PC-3 (cell line): ENCODE measurements around the gene FTL. TPM values are rescaled to one million over a fixed set of nuclear protein-coding genes. Genes with fewer than 3 reads are reported as not detected.

Experiments
- ATAC-seq: fragments of 200-7000 bp; cut with Tn5 transposase; 2 replicates; pipeline ENCODE4 v1.9.1; 2020; ENCODE audit warnings: mild to moderate bottlenecking, moderate library complexity
- BruUV-seq: library from RNA; stranded (reverse); fragments of 400-500 nt; replicated peaks from 2 replicates; lab custom pipeline; 2021; lab: Mats Ljungman, UMichigan
- CTCF ChIA-PET: fragments of 300-600 bp; sonication (Branson Sonifier 250); formaldehyde crosslinking; loops from one replicate; lab custom pipeline; 2022; ENCODE audit warnings: antibody characterized with exemption; lab: Charles Lee
- POLR2A ChIA-PET: fragments of 300-600 bp; sonication (Branson Sonifier 250); formaldehyde crosslinking; loops from one replicate; lab custom pipeline; 2022; ENCODE audit warnings: antibody characterized with exemption; ENCODE audit not compliant: unreplicated experiment; lab: Charles Lee
- DNase-seq: peaks from one replicate; pipeline ENCODE4 v3.0.0-alpha.2; 2015
- H2AFZ ChIP-seq: fragments of 300-600 bp; sonication (generic); 2 replicates; pipeline ENCODE4 v1.6.0; 2016; ENCODE audit warnings: antibody characterized with exemption, low read length
- H3F3A ChIP-seq: fragments of 300-600 bp; sonication (generic); one replicate; pipeline ENCODE4 v1.6.0; 2017; ENCODE audit warnings: antibody characterized with exemption, low read length, control low read depth, mild to moderate bottlenecking; ENCODE audit not compliant: unreplicated experiment
- H3K27ac ChIP-seq: fragments of 300-600 bp; sonication (generic); 2 replicates; pipeline ENCODE4 v1.5.1; 2016; ENCODE audit warnings: mild to moderate bottlenecking, low read length
- H3K27me3 ChIP-seq: fragments of 300-600 bp; sonication (generic); 2 replicates; pipeline ENCODE4 v1.6.1; 2016; ENCODE audit warnings: low read length, mixed read lengths
- H3K36me3 ChIP-seq: fragments of 300-600 bp; sonication (generic); 2 replicates; pipeline ENCODE4 v1.6.1; 2016; ENCODE audit warnings: low read depth, mixed run types, low read length, mixed read lengths
- H3K4me1 ChIP-seq: fragments of 300-600 bp; sonication (generic); 2 replicates; pipeline ENCODE4 v1.5.1; 2016; ENCODE audit warnings: low read length; ENCODE audit not compliant: insufficient read depth
- H3K4me2 ChIP-seq: fragments of 300-600 bp; sonication (generic); 2 replicates; pipeline ENCODE4 v1.6.0; 2016; ENCODE audit warnings: low read length
- H3K4me3 ChIP-seq: fragments of 300-600 bp; sonication (generic); 2 replicates; pipeline ENCODE4 v1.5.1; 2016; ENCODE audit warnings: mild to moderate bottlenecking, low read length, mixed read lengths
- H3K79me2 ChIP-seq: fragments of 300-600 bp; sonication (generic); 2 replicates; pipeline ENCODE4 v1.6.1; 2017; ENCODE audit warnings: low read length, mixed read lengths
- H3K9ac ChIP-seq: fragments of 300-600 bp; sonication (generic); 2 replicates; pipeline ENCODE4 v1.6.0; 2016; ENCODE audit warnings: mild to moderate bottlenecking, low read length
- H3K9me2 ChIP-seq: fragments of 300-600 bp; sonication (generic); replicated peaks from 2 replicates; pipeline ENCODE4 v1.6.1; 2016; ENCODE audit warnings: mixed run types, low read length, mixed read lengths
- H3K9me3 ChIP-seq: fragments of 300-600 bp; sonication (generic); 2 replicates; pipeline ENCODE4 v1.6.1; 2016; ENCODE audit warnings: low read length, mixed read lengths
- H4K20me1 ChIP-seq: fragments of 300-600 bp; sonication (generic); 2 replicates; pipeline ENCODE4 v1.6.1; 2016; ENCODE audit warnings: low read length, mixed read lengths
- CTCF ChIP-seq: fragments of 300-600 bp; sonication (generic); conservative IDR thresholded peaks from 2 replicates; pipeline ENCODE4 v1.5.1; 2017; ENCODE audit warnings: antibody characterized with exemption, low read depth, mild to moderate bottlenecking, low read length
- EZH2 ChIP-seq: fragments of 300-600 bp; sonication (generic); IDR thresholded peaks from one replicate; pipeline ENCODE4 v1.6.1; 2017; ENCODE audit warnings: antibody characterized with exemption, mild to moderate bottlenecking, low read length; ENCODE audit not compliant: unreplicated experiment
- EZH2phosphoT487 ChIP-seq: fragments of 300-600 bp; sonication (generic); IDR thresholded peaks from 2 replicates; pipeline ENCODE4 v1.6.1; 2018; ENCODE audit warnings: mild to moderate bottlenecking, antibody characterized with exemption, low read length, borderline replicate concordance
- intact Hi-C: fragments of 100-400 bp; cut with micrococcal nuclease; formaldehyde crosslinking; loops from 2 replicates; pipeline ENCODE4 v1.9.0; 2023
- total RNA-seq: library from RNA; depleted of rRNA; stranded (reverse); fragments of >200 nt; gene quantifications from 2 replicates; pipeline ENCODE4 v1.2.3, GENCODE V29; 2014

Gene FTL
- total RNA-seq, 1 experiment from 2014 or later: 1,109 TPM

DNA sequence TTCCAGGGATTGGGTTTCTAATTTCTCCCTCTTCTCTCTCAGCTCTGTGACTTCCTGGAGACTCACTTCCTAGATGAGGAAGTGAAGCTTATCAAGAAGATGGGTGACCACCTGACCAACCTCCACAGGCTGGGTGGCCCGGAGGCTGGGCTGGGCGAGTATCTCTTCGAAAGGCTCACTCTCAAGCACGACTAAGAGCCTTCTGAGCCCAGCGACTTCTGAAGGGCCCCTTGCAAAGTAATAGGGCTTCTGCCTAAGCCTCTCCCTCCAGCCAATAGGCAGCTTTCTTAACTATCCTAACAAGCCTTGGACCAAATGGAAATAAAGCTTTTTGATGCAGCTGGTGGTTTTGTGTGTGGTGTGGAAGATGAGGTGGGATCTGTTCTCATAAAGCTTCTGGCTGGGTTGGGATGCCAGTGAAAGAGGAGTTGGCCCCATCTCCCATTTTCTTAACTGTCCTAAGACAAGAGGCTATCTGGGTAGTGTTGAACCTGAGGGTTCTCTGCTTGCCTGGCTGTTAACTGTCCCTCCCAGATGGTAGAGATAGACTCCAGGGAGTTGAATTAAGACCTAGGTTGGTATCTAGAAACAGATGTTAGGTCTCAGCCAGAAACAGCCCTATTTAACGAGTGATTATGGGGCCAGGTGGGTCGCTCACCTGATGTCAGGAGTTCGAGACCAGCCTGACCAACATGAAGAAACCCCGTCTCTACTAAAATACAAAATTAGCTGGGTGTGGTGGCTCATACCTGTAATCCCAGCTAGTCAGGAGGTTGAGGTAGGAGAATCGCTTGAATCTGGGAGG, 1.6 kb downstream of the FTL start:
- Histone ChIP-seq H3K4me3 (peak overlapping the region; percentile 81), H2AFZ (no peak overlapping the region), H4K20me1 (0 out of 2 replicates have a peak, but pooled peaks cover 5% of the 10 kb centered on the region), H3K36me3 (peaks cover 17% of the 10 kb centered on the region; the same call in 1 of the 2 replicates), H3K9ac (no peak overlapping the region), H3K4me2 (peak overlapping the region; percentile 94), H3K27me3 (no peaks in the 10 kb centered on the region), H3K27ac (no peak overlapping the region), H3K79me2 (peaks cover 14% of the 10 kb centered on the region), H3K4me1 (peaks cover 31% of the 10 kb centered on the region), H3K9me3 (no peaks in the 10 kb centered on the region), H3F3A (peaks cover 5% of the 10 kb centered on the region), H3K9me2 (no peaks in the 10 kb centered on the region)
- TF ChIP-seq EZH2phosphoT487 (no peak), CTCF (no peak), EZH2 (no peak)
- ATAC-seq: no peak
- DNase-seq: no peak
- intact Hi-C loops: no loop called here
- ChIA-PET POLR2A (no interaction called here), CTCF (no interaction called here)
- BruUV-seq: no TSS peak

DNA sequence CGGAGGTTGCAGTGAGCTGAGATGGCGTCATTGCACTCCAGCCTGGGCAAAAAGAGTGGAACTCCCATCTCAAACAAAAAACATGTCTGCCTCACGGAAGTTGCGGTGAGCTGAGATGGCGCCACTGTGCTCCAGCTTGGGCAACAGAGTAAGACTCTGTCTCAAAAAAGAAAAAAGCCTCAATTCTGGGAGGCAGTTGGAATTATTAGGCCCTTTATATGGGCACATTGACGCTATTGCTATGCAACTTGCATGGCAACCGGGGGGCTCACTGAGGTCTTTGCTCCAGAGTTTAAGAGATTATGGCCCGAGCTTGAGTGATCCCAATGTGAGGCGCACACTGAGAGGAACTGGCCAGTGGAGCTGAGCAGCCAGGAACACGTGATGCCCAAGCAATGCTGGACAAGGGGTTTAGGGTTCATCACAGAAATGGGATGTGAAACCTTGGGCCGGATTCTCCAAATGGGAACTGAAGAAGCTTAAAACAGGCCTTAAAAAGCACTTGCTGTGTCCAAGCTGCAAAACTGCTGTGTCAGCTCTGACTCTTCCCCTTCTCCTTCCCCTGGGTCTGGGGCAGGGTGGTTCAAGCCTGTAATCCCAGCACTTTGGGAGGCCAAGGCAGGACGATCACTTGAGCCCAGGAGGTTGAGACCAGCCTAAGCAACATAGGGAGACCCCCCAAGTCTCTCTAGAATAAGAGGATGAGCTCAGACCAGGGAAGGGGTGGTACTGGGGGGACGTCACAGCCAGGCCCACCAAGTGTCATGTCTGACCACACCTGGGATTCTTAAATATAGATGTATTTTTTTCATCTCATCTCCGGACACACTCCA, 2.5 kb downstream of the FTL start:
- POLR2A ChIA-PET: interaction anchor here (0.6 kb wide), 1 partner anchor 181 kb away, joined by 18 read pairs; no protein-coding TSS in a partner anchor
- no peak overlapping the region for H3K4me2 ChIP-seq
- TF ChIP-seq EZH2 (no peak), CTCF (no peak), EZH2phosphoT487 (no peak)
- BruUV-seq: no TSS peak
- H3K9ac ChIP-seq: no peak overlapping the region
- DNase-seq (no peak), ATAC-seq (no peak)
- no peaks in the 10 kb centered on the region for H3K27me3 ChIP-seq
- no peak overlapping the region for H3K27ac ChIP-seq
- no peaks in the 10 kb centered on the region for H3K9me2 ChIP-seq
- H3K9me3 ChIP-seq: no peaks in the 10 kb centered on the region
- peaks cover 17% of the 10 kb centered on the region; the same call in 1 of the 2 replicates for H3K36me3 ChIP-seq
- no peak overlapping the region for H2AFZ ChIP-seq
- no peak overlapping the region for H3K4me3 ChIP-seq
- peaks cover 14% of the 10 kb centered on the region for H3K79me2 ChIP-seq
- H3K4me1 ChIP-seq: peaks cover 26% of the 10 kb centered on the region
- intact Hi-C loops: no loop called here
- CTCF ChIA-PET: interaction anchor here (0.6 kb wide), 1 partner anchor 11 kb away, joined by 5 read pairs; no protein-coding TSS in a partner anchor
- H4K20me1 ChIP-seq: 0 out of 2 replicates have a peak, but pooled peaks cover 5% of the 10 kb centered on the region
- peaks cover 5% of the 10 kb centered on the region for H3F3A ChIP-seq
